ENCODE measurements around the gene TIPARP. TPM values are rescaled to one million over a fixed set of nuclear protein-coding genes. Genes with fewer than 3 reads are reported as not detected.

The TIPARP gene
- total RNA-seq, 1 experiment from 2014 or later = 22.1 TPM

DNA sequence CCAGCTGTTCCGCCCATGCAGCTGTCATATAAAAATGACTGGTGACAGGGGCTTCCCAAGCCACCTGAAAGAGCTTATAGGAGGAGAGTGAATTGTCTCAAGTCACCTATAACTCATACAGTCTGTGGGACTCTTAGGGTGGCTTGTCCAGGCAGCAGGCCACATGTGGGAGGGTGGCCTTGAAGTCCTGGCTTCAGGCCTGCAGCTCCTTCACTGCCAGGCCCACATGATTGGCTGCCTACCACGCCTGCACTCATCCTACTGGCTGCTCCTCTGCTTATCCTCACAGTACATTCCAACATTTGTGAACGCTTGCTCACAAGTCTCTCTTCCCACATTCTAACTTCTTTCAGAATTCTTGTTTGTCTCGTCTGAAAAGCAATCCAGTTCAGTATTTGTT, 41.1 kb upstream of the TIPARP start:
- ChIA-PET CTCF (no interaction called here), POLR2A (no interaction called here)
- in situ Hi-C loops (cut with HindIII; ENCODE audit: low pct_unique_long_range_greater_than_20kb, low sequenced_read_pairs) = no loop called here
- Histone ChIP-seq H3K4me3 (ENCODE audit: low read depth in 2 of 2, low read length in 2 of 2) (no peak overlapping the region), H3K27ac (ENCODE audit: low read length) (no peak overlapping the region), H3K36me3 (ENCODE audit: control insufficient read depth, insufficient read depth, low read length) (no peaks in the 10 kb centered on the region), H3K4me1 (ENCODE audit: control insufficient read depth, insufficient read depth, low read length) (no peaks in the 10 kb centered on the region; the same call in 1 of the 2 replicates), H3K9me3 (ENCODE audit: control insufficient read depth, insufficient read depth, low read depth, low read length) (no peaks in the 10 kb centered on the region), H3K27me3 (ENCODE audit: control insufficient read depth, insufficient read depth, low read length) (no peaks in the 10 kb centered on the region; the same call in 1 of the 2 replicates)
- intact Hi-C loops (cut with micrococcal nuclease; ENCODE audit: unreplicated experiment) = no loop called here
- ATAC-seq = no peak
- BruUV-seq (replicated peaks) = no TSS peak
- DNase-seq (ENCODE audit: low read depth, low spot score) = no peak
- TF ChIP-seq SIN3A (IDR thresholded peaks at IDR 0.05; ENCODE audit: borderline replicate concordance, insufficient read depth, low read depth, low read length) = no peak
- TF ChIP-seq, protein P1, sequence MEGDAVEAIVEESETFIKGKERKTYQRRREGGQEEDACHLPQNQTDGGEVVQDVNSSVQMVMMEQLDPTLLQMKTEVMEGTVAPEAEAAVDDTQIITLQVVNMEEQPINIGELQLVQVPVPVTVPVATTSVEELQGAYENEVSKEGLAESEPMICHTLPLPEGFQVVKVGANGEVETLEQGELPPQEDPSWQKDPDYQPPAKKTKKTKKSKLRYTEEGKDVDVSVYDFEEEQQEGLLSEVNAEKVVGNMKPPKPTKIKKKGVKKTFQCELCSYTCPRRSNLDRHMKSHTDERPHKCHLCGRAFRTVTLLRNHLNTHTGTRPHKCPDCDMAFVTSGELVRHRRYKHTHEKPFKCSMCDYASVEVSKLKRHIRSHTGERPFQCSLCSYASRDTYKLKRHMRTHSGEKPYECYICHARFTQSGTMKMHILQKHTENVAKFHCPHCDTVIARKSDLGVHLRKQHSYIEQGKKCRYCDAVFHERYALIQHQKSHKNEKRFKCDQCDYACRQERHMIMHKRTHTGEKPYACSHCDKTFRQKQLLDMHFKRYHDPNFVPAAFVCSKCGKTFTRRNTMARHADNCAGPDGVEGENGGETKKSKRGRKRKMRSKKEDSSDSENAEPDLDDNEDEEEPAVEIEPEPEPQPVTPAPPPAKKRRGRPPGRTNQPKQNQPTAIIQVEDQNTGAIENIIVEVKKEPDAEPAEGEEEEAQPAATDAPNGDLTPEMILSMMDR (IDR thresholded peaks at IDR 0.05) = no peak
- TF ChIP-seq, protein P2, sequence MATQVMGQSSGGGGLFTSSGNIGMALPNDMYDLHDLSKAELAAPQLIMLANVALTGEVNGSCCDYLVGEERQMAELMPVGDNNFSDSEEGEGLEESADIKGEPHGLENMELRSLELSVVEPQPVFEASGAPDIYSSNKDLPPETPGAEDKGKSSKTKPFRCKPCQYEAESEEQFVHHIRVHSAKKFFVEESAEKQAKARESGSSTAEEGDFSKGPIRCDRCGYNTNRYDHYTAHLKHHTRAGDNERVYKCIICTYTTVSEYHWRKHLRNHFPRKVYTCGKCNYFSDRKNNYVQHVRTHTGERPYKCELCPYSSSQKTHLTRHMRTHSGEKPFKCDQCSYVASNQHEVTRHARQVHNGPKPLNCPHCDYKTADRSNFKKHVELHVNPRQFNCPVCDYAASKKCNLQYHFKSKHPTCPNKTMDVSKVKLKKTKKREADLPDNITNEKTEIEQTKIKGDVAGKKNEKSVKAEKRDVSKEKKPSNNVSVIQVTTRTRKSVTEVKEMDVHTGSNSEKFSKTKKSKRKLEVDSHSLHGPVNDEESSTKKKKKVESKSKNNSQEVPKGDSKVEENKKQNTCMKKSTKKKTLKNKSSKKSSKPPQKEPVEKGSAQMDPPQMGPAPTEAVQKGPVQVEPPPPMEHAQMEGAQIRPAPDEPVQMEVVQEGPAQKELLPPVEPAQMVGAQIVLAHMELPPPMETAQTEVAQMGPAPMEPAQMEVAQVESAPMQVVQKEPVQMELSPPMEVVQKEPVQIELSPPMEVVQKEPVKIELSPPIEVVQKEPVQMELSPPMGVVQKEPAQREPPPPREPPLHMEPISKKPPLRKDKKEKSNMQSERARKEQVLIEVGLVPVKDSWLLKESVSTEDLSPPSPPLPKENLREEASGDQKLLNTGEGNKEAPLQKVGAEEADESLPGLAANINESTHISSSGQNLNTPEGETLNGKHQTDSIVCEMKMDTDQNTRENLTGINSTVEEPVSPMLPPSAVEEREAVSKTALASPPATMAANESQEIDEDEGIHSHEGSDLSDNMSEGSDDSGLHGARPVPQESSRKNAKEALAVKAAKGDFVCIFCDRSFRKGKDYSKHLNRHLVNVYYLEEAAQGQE (IDR thresholded peaks at IDR 0.05; ENCODE audit: insufficient read depth in 1 of 2, low read depth in 2 of 2, low read length in 1 of 2) = no peak
- TF ChIP-seq POLR2AphosphoS5 (IDR thresholded peaks at IDR 0.05; ENCODE audit: low read depth, low read length) = no peak

DNA sequence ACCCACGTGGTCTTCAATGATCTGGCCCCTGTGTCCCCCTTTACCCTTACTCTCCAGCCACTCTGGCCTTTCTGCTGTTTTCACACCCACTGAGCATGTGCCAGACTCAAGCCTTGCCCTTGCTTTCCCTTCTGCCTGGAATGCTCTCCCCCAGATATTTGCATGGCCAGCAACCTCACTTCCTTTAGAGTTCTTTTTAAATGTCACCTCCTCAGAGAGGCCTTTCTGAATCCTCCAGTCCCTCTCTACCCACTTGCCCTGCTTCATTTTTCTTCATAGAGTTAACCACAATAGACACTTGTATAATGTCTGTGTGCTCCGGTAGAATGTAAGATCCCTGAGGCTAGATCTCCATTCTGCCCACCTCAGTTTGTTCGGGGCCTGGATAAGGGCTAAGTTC, 39.4 kb upstream of the TIPARP start:
- ChIA-PET CTCF (no interaction called here), POLR2A (no interaction called here)
- no peak overlapping the region for H3K4me3 ChIP-seq (ENCODE audit: low read depth in 2 of 2, low read length in 2 of 2)
- ATAC-seq (no peak), DNase-seq (ENCODE audit: low read depth, low spot score) (no peak)
- H3K4me1 ChIP-seq (ENCODE audit: control insufficient read depth, insufficient read depth, low read length) = no peaks in the 10 kb centered on the region
- BruUV-seq (replicated peaks) = no TSS peak
- in situ Hi-C loops (cut with HindIII; ENCODE audit: low pct_unique_long_range_greater_than_20kb, low sequenced_read_pairs) = no loop called here
- no peaks in the 10 kb centered on the region for H3K9me3 ChIP-seq (ENCODE audit: control insufficient read depth, insufficient read depth, low read depth, low read length)
- no peak overlapping the region for H3K27ac ChIP-seq (ENCODE audit: low read length)
- no peak for TF ChIP-seq TCF7L2 (IDR thresholded peaks at IDR 0.05; ENCODE audit: low read depth, low read length)
- TF ChIP-seq SIN3A (IDR thresholded peaks at IDR 0.05; ENCODE audit: borderline replicate concordance, insufficient read depth, low read depth, low read length) = no peak
- no peak for TF ChIP-seq POLR2AphosphoS5 (IDR thresholded peaks at IDR 0.05; ENCODE audit: low read depth, low read length)
- TF ChIP-seq, protein P2 (IDR thresholded peaks at IDR 0.05; ENCODE audit: insufficient read depth in 1 of 2, low read depth in 2 of 2, low read length in 1 of 2) = no peak
- TF ChIP-seq, protein P1 (IDR thresholded peaks at IDR 0.05) = no peak
- H3K27me3 ChIP-seq (ENCODE audit: control insufficient read depth, insufficient read depth, low read length) = no peaks in the 10 kb centered on the region; the same call in 1 of the 2 replicates
- no peaks in the 10 kb centered on the region for H3K36me3 ChIP-seq (ENCODE audit: control insufficient read depth, insufficient read depth, low read length)
- intact Hi-C loops (cut with micrococcal nuclease; ENCODE audit: unreplicated experiment) = no loop called here
